ENCODE results near the gene ZNF566.

Gene ZNF566

DNA sequence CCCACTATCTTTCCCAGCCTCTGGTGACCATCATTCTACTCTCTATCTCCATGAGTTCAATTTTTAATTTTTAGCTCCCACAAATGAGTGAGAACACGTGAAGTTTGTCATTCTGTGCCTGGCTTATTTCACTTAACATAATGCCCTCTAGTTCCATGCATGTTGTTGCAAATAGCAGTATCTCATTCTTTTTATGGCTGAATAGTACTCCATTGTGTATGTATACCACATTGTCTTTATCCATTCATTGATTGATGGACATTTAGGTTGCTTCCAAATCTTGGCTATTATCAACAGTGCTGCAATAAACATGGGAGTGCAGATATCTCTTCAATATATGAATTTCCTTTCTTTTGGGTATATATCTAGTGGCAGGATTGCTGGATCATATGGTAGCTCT lies 48.0 kb downstream of the ZNF566 start:
- no peak for ATAC-seq
- no peak for DNase-seq

DNA sequence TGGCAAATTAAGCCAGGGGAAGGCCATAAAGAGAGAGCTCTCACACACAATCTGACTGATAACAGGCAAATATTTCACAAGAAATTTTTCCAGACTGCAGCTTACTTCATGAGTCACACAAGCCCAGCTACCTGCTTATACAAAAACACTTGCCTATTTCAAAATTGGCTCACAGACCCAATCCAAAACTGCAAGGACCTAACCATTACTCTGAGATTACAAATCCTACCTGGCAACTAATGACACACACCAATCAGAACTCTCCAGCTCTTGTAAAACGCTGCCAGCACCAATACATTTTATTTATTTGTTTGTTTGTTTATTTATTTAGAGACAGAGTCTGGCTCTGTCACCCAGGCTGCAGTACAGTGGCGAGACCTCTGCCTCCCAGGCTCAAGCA lies 52.8 kb downstream of the ZNF566 start:
- ATAC-seq (no peak), DNase-seq (no peak)

DNA sequence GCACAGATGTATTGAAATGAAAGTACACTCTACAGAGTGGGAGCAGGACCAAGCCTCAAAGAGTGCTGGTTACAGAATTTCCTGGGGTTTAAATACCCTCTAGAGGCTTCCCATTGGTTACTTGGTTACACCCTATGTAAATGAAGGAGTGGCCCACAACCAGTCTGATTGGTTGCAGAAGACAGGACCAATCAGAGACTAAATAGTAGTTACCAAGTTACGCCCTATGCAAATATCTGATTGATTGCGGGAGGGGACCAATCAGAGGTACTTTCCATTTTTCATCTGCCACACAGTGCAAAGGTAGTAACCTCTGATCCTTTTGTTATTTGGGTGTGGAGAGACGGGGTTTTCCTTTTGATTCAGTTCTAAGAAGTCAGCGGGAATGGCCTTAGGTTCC lies 65.4 kb downstream of the ZNF566 start:
- no peak for ATAC-seq
- no peak for DNase-seq

GRCh38 chr19:36421749-36422481 lies 67.4 kb downstream of the ZNF566 start:
- DNase-seq = no peak

DNA sequence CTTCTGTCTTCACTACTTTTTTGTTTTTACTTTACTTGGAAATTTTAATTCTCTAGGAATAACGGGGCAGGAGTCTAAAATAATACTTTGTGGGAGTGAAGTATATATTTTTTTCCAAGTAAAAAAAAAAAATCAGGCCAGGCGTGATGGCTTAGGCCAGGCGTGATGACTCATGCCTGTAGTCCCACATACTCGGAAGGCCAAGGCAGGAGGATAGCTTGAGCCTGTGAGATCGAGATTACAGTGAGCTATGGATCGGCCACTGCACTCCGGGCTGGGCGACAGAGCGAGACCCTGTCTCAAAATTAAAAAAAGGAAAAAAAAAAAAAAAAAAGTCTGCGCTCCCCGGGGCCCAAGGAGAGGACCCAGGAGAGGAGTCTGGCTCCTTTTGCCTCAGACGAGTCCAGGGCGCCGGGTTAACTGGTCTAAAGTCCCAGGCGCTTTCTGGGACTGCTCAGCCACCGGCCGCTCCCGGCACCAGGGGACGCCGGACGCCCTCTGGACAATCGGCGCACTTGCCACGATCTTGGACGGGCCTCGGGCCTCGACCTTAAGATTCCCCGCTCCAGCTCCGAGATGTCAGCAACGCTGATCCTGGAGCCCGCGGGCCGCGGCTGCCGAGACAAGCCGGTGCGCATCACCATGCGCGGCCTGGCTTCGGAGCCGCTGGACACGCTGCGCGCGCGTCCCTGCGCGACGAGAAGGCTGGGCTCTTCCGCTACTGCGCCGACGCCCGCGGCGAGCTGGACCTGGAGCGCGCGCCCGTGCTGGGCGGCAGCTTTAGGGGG lies 68.2 kb downstream of the ZNF566 start:
- DNase-seq (peak; percentile 14), ATAC-seq (no peak)

More at GRCh38 chr19:36421749-36422481, 67.4 kb downstream of the ZNF566 start:
- ATAC-seq = no peak

DNA sequence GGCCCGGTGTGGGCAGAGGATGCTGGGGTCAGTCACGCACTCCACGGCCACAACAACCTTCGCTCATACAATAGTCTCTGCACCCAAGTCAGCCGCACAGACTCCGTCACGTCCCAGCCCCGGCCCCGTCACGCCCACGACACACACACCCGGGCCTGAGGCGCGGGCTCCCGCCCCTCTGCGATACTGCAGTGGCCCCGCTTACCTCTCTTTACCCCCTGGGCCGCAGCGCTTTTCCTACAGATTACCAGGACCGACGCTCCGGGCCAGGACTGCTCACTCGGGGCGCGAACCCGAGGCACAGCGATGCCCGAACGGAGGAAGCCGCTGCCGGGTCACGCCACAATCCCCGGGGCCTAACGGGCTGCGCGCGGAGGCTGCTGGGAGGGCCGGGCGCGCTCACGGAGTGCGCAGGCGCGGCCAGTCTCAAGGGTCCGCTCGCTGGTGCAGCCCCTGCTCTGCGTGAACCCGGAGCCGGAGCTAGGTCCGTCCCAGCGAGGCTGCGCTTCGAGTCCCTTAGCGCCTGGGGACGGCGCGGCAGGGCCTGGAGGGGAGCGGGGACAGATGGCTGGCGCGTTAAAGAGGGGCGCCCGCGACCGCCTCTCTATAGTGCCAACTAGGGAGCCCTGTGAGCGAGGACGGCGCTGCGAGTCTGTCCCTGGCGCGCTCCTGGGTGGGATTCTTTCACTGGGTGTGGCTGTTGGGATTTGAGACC lies 70.9 kb downstream of the ZNF566 start, which contains the start of gene ZFP82:
TSS of gene ZFP82 (minus strand) at position 358 of the 715 bp plus-strand sequence. CDS start 8,855 bp downstream, outside the sequence.
- peak; percentile 83 for DNase-seq
- peak; percentile 95 for ATAC-seq

DNA sequence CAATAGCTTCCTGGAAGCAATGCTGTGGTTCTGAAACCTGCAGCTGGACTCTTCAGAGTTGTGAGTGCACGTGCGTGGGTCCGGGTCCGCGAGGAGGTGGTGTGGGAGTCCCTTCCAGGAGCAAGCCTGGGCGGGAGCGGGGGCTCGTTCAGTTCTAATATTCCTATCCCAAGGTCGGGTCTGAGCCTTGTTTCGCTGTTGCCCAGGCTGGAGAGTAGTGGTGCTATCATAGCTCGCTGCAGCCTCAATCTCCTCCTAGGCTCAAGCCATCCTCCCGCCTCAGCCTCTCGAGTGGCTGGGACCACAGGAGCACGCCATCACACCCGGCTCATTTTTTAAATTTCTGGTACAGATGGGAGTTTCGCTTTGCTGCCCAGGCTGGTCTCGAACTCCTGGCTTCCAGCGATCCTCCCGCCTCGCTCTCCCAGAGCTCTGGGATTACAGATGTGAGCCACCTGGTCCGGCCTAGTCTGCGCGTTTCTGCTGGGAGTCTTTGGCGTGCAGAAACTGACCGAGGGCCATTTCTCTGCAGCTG lies 71.5 kb downstream of the ZNF566 start:
- DNase-seq = no peak
- no peak for ATAC-seq

DNA sequence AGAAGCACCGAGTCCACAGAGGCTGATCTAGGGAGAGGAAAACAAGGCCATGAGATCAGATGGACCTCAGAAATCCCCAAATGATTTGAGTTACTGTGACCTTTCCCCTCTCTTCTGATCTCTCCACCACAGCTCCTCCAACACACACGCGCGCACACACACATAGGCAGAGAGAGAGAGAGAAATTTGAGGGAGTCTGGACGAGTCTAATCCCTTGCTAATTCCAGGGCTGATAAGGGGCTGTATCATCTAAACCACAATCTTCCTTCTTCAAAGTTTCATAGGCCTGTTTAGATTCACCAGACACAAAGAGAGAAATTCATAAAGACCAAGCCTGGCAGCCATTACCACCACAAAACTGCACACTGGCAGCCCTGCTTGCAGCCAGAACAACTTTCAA lies 79.5 kb downstream of the ZNF566 start:
- ATAC-seq (no peak), DNase-seq (no peak)

DNA sequence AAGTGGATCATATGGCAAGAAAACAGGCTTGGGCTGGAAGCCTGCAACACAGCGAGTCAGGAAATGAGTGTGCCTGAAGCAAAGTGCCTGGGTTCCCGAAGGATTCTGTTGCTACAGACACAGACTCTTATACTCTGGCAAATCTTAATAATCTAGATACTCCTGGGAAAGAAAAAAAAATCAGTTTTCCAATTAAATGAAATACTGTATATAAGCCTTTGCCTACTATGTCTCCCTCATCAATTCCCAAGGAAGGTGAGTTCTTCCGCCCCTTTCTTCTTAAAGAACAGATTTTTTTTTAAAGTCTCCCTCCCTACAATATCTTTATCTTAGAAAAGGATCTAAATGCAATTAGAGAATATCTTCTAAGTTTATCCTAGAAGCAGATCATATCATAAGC lies 81.3 kb downstream of the ZNF566 start:
- DNase-seq (no peak), ATAC-seq (no peak)

DNA sequence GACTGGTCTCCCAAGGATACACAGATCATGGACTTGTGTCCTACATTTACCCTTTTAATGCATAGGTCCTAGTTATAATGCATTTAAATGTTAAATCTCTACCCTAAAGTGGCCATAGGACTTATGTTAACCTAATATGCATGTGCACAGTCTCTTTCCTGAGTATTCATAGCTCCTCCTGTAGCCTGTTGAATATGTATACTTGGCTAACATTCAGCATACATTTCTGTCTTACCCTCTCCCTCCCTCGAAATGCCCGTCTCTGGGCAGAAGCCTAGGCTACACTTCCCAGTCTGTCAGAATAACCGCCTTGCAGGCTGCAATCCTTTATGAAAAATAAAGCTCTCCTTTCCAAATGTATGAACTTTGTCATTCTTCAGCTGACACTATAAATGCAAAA lies 84.9 kb downstream of the ZNF566 start:
- DNase-seq (no peak), ATAC-seq (no peak)

GRCh38 chr19:36401475-36401874 lies 87.9 kb downstream of the ZNF566 start:
- no peak for DNase-seq

GRCh38 chr19:36398571-36398970 lies 90.8 kb downstream of the ZNF566 start:
- DNase-seq = no peak
- ATAC-seq = no peak

More at GRCh38 chr19:36401475-36401874, 87.9 kb downstream of the ZNF566 start:
- ATAC-seq = no peak
